CD14-positive monocyte (primary cell): ENCODE results near the gene CCDC50. TPM values are rescaled to one million over a fixed set of nuclear protein-coding genes. Genes with fewer than 3 reads are reported as not detected.

Experiments used
- DNase-seq, 3 donors: peaks; one replicate each; pipeline ENCODE4 v3.0.0-alpha.2; 2011 to 2022
- H2AFZ ChIP-seq: 2 replicates; pipeline ENCODE4 v1.6.0; 2012; ENCODE audit warnings: mild to moderate bottlenecking, low read depth, low read length, inconsistent platforms; ENCODE audit not compliant: insufficient read depth, poor library complexity, severe bottlenecking
- H3K27ac ChIP-seq, 2 donors: 1 replicate in 1 of 2; 2 replicates in 1 of 2; pipeline ENCODE4 v1.5.1; 2012 to 2013; ENCODE audit warnings: low read length in 2 of 2, control low read depth in 1 of 2, inconsistent platforms in 1 of 2, low read depth in 1 of 2, mild to moderate bottlenecking in 1 of 2
- H3K27me3 ChIP-seq, 2 donors: one replicate each; pipeline versions ENCODE4 v1.6.0 to v1.6.1; 2011 to 2013; ENCODE audit warnings: low read length in 2 of 2; ENCODE audit not compliant: control insufficient read depth in 2 of 2, insufficient read depth in 2 of 2
- H3K36me3 ChIP-seq, 2 donors: replicated peaks in 1 of 2; 1 replicate in 1 of 2; 2 replicates in 1 of 2; pipeline versions ENCODE4 v1.5.1 to v1.6.1; 2012 to 2013; ENCODE audit warnings: low read length in 2 of 2, control low read depth in 1 of 2, inconsistent platforms in 1 of 2, mild to moderate bottlenecking in 1 of 2; ENCODE audit not compliant: insufficient read depth in 2 of 2, control insufficient read depth in 1 of 2
- H3K4me1 ChIP-seq, 2 donors: 1 replicate in 1 of 2; 2 replicates in 1 of 2; pipeline versions ENCODE4 v1.5.1 to v1.6.1; 2012 to 2013; ENCODE audit warnings: low read length in 2 of 2, control low read depth in 1 of 2, inconsistent platforms in 1 of 2, mild to moderate bottlenecking in 1 of 2, moderate library complexity in 1 of 2; ENCODE audit not compliant: insufficient read depth in 2 of 2, control insufficient read depth in 1 of 2
- H3K4me2 ChIP-seq: replicated peaks from 2 replicates; pipeline ENCODE3; 2012; ENCODE audit warnings: low read length, moderate library complexity, mild to moderate bottlenecking; ENCODE audit not compliant: poor library complexity, severe bottlenecking; ENCODE audit errors: extremely low read depth
- H3K4me3 ChIP-seq, 3 experiments: fragments of 200-600 bp in 1 of 3; sonication (generic) in 1 of 3; replicated peaks in 1 of 3; 1 replicate in 2 of 3; 2 replicates in 1 of 3; pipeline ENCODE4 v1.5.1; 2011 to 2013; ENCODE audit warnings: low read length in 3 of 3, mild to moderate bottlenecking in 3 of 3, control low read depth in 2 of 3, low read depth in 2 of 3, inconsistent platforms in 1 of 3, moderate library complexity in 1 of 3
- H3K79me2 ChIP-seq: 2 replicates; pipeline ENCODE4 v1.6.0; 2012; ENCODE audit warnings: mild to moderate bottlenecking, control low read depth, inconsistent platforms, low read length, moderate library complexity; ENCODE audit not compliant: insufficient read depth
- H3K9ac ChIP-seq: 2 replicates; pipeline ENCODE4 v1.6.0; 2017; ENCODE audit warnings: low read length, mild to moderate bottlenecking; ENCODE audit not compliant: insufficient read depth, poor library complexity, severe bottlenecking
- H3K9me3 ChIP-seq, 2 donors: replicated peaks in 1 of 2; 1 replicate in 1 of 2; 2 replicates in 1 of 2; pipeline versions ENCODE4 v1.5.1 to v1.6.1; 2012 to 2013; ENCODE audit warnings: low read length in 2 of 2, control low read depth in 1 of 2; ENCODE audit not compliant: control insufficient read depth in 1 of 2, insufficient read depth in 1 of 2
- H4K20me1 ChIP-seq: 2 replicates; pipeline ENCODE4 v1.6.0; 2012; ENCODE audit warnings: mild to moderate bottlenecking, low read length, control low read depth, moderate library complexity; ENCODE audit not compliant: insufficient read depth
- H3K27ac Mint-ChIP-seq, 7 donors: one replicate each; pipeline ENCODE4 v1.8.0; 2020; ENCODE audit warnings: mild to moderate bottlenecking in 7 of 7, mixed read lengths in 7 of 7, moderate library complexity in 6 of 7, inconsistent platforms in 2 of 7
- H3K27me3 Mint-ChIP-seq, 3 donors: one replicate each; pipeline ENCODE4 v1.8.0; 2021 to 2022; ENCODE audit warnings: low read depth in 3 of 3, mild to moderate bottlenecking in 3 of 3, mixed read lengths in 3 of 3, moderate library complexity in 3 of 3, inconsistent platforms in 1 of 3
- H3K36me3 Mint-ChIP-seq, 2 donors: one replicate each; pipeline ENCODE4 v1.8.0; 2020; ENCODE audit warnings: mixed read lengths in 2 of 2, inconsistent platforms in 1 of 2, mild to moderate bottlenecking in 1 of 2
- H3K4me1 Mint-ChIP-seq: one replicate; pipeline ENCODE4 v1.8.0; 2020; ENCODE audit warnings: mild to moderate bottlenecking, mixed read lengths
- H3K4me3 Mint-ChIP-seq, 2 donors: one replicate each; pipeline ENCODE4 v1.8.0; 2020; ENCODE audit warnings: mild to moderate bottlenecking in 2 of 2, mixed read lengths in 2 of 2, moderate library complexity in 1 of 2
- H3K9me3 Mint-ChIP-seq, 7 donors: one replicate each; pipeline ENCODE4 v1.8.0; 2020 to 2022; ENCODE audit warnings: mixed read lengths in 7 of 7, mild to moderate bottlenecking in 6 of 7, moderate library complexity in 6 of 7, inconsistent platforms in 2 of 7
- WGBS: methylation state at CpG from one replicate; pipeline ENCODE4 v1.1.5; 2013; ENCODE audit warnings: missing lambda C conversion rate; ENCODE audit not compliant: insufficient coverage; 5-methylcytosine and 5-hydroxymethylcytosine counted together
- intact Hi-C, 2 donors: fragments of 100-400 bp; cut with micrococcal nuclease; formaldehyde crosslinking; loops; one replicate each; pipeline versions ENCODE4 v1.15.0 to v1.15.1; 2023
- polyA plus RNA-seq, 3 donors: library from polyadenylated mRNA; depleted of rRNA in 1 of 3; unstranded in 2 of 3; stranded (reverse) in 1 of 3; fragments of 300-500 nt in 2 of 3; fragments of >200 nt in 1 of 3; fragmentation: Illumina TruSeq in 2 of 3; gene quantifications; 1 replicate in 2 of 3; 2 replicates in 1 of 3; pipeline ENCODE4 v1.2.3, GENCODE V29; 2012 to 2021
- TF ChIP-seq, protein P1 (sequence below): fragments of 200-600 bp; IDR thresholded peaks from one replicate; pipeline ENCODE4 v1.8.0; 2022; ENCODE audit warnings: antibody characterized with exemption, mild to moderate bottlenecking

The CCDC50 gene
- polyA plus RNA-seq, 3 donors: 13.3 to 29.2 (median 25.8) TPM

- Mint-ChIP-seq H3K4me3 (no peak overlapping the region), H3K27ac (no peak overlapping the region), H3K4me1 (no peaks in the 10 kb centered on the region), H3K9me3 (peaks cover 3 to 11% (median 7%) of the 10 kb centered on the region in 7 donors), H3K36me3 (no peaks in the 10 kb centered on the region), H3K27me3 (peaks cover 1 to 7% (median 4%) of the 10 kb centered on the region in 3 donors)
- Histone ChIP-seq H3K27me3 (no peaks in the 10 kb centered on the region), H3K36me3 (no peaks in the 10 kb centered on the region), H3K9ac (no peak overlapping the region), H3K4me2 (no peak overlapping the region), H3K79me2 (no peaks in the 10 kb centered on the region), H3K9me3 (peaks cover 0 to 13% of the 10 kb centered on the region in 2 donors), H3K27ac (no peak overlapping the region), H2AFZ (no peak overlapping the region), H3K4me1 (no peaks in the 10 kb centered on the region), H4K20me1 (no peaks in the 10 kb centered on the region), H3K4me3 (no peak overlapping the region)
- no peak for DNase-seq
- TF ChIP-seq, protein P1, sequence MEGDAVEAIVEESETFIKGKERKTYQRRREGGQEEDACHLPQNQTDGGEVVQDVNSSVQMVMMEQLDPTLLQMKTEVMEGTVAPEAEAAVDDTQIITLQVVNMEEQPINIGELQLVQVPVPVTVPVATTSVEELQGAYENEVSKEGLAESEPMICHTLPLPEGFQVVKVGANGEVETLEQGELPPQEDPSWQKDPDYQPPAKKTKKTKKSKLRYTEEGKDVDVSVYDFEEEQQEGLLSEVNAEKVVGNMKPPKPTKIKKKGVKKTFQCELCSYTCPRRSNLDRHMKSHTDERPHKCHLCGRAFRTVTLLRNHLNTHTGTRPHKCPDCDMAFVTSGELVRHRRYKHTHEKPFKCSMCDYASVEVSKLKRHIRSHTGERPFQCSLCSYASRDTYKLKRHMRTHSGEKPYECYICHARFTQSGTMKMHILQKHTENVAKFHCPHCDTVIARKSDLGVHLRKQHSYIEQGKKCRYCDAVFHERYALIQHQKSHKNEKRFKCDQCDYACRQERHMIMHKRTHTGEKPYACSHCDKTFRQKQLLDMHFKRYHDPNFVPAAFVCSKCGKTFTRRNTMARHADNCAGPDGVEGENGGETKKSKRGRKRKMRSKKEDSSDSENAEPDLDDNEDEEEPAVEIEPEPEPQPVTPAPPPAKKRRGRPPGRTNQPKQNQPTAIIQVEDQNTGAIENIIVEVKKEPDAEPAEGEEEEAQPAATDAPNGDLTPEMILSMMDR: no peak
- 82% methylated on average over 5 of the region's 5 CpGs for WGBS
- intact Hi-C loops: no loop called here
Observed at GRCh38 chr3:191320316-191320715, 8.9 kb upstream of the CCDC50 start.

DNA sequence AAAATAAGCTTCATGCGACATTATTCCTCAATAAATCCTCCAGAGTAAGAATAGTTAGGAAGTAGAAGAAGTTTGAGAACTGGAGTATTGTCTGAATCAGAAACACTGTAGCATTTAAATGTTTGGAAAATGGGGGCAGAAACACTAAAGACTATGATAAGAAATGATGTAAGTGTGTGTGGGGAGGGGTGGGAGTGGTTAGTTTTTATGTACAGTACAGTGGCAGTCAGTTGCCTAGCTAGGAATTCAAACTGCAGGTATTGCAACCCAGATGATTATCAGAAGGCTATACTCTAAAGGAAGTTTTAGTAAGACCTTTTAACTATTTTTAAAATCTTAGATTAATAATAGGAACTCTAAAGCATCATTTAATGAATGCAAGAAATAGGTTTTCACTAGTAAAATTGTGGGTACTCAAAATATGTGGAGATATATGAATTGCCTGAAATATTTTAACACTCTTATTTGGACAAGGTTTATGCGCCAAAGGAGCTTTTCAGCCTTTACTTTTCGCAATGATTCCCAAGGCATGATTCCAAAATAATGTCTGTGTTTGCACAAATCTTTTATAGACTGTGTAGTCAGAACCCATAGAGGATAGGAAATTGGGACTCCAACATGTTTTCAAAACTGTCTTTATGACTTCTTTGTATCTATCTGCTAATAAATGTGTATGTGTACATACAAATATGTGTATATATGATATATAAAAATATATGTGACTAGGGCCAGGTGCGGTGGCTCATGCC is 8.0 kb upstream of the CCDC50 start:
- no peak for DNase-seq
- peaks cover 2 to 10% (median 6%) of the 10 kb centered on the region in 7 donors for H3K9me3 Mint-ChIP-seq

More for the DNA sequence above, 8.0 kb upstream of the CCDC50 start:
- intact Hi-C loops: no loop called here
- Mint-ChIP-seq H3K27me3 (peaks cover 1 to 7% (median 4%) of the 10 kb centered on the region in 3 donors), H3K4me1 (no peaks in the 10 kb centered on the region), H3K27ac (no peak overlapping the region), H3K36me3 (no peaks in the 10 kb centered on the region), H3K4me3 (no peak overlapping the region)
- H3K27ac ChIP-seq: no peak overlapping the region
- H3K9ac ChIP-seq: no peak overlapping the region
- no peak overlapping the region for H3K4me2 ChIP-seq
- TF ChIP-seq, protein P1: no peak
- no CpG with 5 or more reads among the region's 4 CpGs for WGBS
- no peaks in the 10 kb centered on the region for H3K4me1 ChIP-seq
- peaks cover 0 to 12% of the 10 kb centered on the region in 2 donors for H3K9me3 ChIP-seq
- H3K4me3 ChIP-seq: no peak overlapping the region
- no peaks in the 10 kb centered on the region for H3K79me2 ChIP-seq
- H2AFZ ChIP-seq: no peak overlapping the region
- no peaks in the 10 kb centered on the region for H4K20me1 ChIP-seq
- H3K27me3 ChIP-seq: no peaks in the 10 kb centered on the region
- H3K36me3 ChIP-seq: no peaks in the 10 kb centered on the region
